Activated T-cell treated with anti-CD3 and anti-CD28 coated beads, Interleukin-2, amount 50 U/mL, for 72 hours (primary cell): ENCODE measurements around the gene KSR1. TPM values are rescaled to one million over a fixed set of nuclear protein-coding genes. Genes with fewer than 3 reads are reported as not detected.

ENCODE experiments used
- ATAC-seq, 2 donors: fragments of 150-1000 bp; cut with Tn5 transposase; replicated peaks in 1 of 2; 2 replicates each; pipeline ENCODE4 v1.10.0; 2021; ENCODE audit warnings: moderate library complexity in 2 of 2, mild to moderate bottlenecking in 1 of 2
- DNase-seq, 2 donors: peaks; one replicate each; pipeline ENCODE4 v3.0.0; 2021 to 2022; ENCODE audit warnings: mixed read lengths in 1 of 2
- H3K27ac Mint-ChIP-seq: one replicate; pipeline ENCODE4 v1.8.0; 2022; ENCODE audit warnings: mild to moderate bottlenecking, moderate library complexity, mixed read lengths
- H3K27me3 Mint-ChIP-seq: one replicate; pipeline ENCODE4 v1.8.0; 2022; ENCODE audit warnings: low read depth, mixed read lengths
- H3K36me3 Mint-ChIP-seq, 2 donors: one replicate each; pipeline ENCODE4 v1.8.0; 2022; ENCODE audit warnings: mixed read lengths in 2 of 2, mild to moderate bottlenecking in 1 of 2; ENCODE audit not compliant: insufficient read depth in 2 of 2
- H3K4me1 Mint-ChIP-seq: one replicate; pipeline ENCODE4 v1.8.0; 2022; ENCODE audit warnings: low read depth, mixed read lengths
- H3K4me3 Mint-ChIP-seq, 2 donors: one replicate each; pipeline ENCODE4 v1.8.0; 2022; ENCODE audit warnings: mild to moderate bottlenecking in 2 of 2, mixed read lengths in 2 of 2, moderate library complexity in 2 of 2
- H3K9me3 Mint-ChIP-seq, 2 donors: one replicate each; pipeline ENCODE4 v1.8.0; 2022; ENCODE audit warnings: mixed read lengths in 2 of 2
- total RNA-seq, 2 donors: library from RNA; stranded (reverse); gene quantifications; one replicate each; pipeline ENCODE4 v1.2.3, GENCODE V29; 2022

KSR1 gene
- total RNA-seq, 2 donors from 2014 or later: 191 to 296 TPM

DNA sequence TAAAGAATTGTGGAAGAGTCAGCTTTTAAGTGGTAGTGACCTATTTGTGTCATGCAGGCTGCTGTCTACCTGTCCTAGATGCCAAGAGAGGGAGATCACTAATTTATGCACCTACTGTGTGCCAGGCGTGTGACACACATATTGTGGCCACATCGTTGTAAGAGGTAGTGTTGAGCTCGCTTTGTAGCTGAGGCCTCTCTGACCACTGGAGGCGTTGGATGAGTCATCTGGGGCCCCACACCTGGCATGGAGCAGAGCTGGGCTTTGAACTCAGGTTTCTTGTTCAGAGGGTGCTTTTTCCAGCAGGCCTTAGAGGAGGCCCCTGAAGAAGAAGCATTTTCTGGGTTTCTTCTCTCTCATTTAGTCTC is 122.5 kb downstream of the KSR1 start:
- Mint-ChIP-seq H3K4me3 (peak overlapping the region; percentile 63 to 70), H3K27me3 (no peaks in the 10 kb centered on the region), H3K4me1 (peaks cover 79% of the 10 kb centered on the region), H3K9me3 (no peaks in the 10 kb centered on the region), H3K36me3 (peaks cover 14 to 26% of the 10 kb centered on the region in 2 donors), H3K27ac (peak overlapping the region; percentile 81)
- DNase-seq (peak; percentile 84 to 91), ATAC-seq (peak; percentile 80 to 81)

- H3K36me3 Mint-ChIP-seq: peaks cover 12 to 22% of the 10 kb centered on the region in 2 donors
- peak overlapping the region; percentile 62 for H3K27ac Mint-ChIP-seq
- DNase-seq: no peak
- H3K4me1 Mint-ChIP-seq: peaks cover 73% of the 10 kb centered on the region
- peak overlapping the region; percentile 63 to 70 for H3K4me3 Mint-ChIP-seq
- no peaks in the 10 kb centered on the region for H3K9me3 Mint-ChIP-seq
- H3K27me3 Mint-ChIP-seq: no peaks in the 10 kb centered on the region
- peak; percentile 25 to 27 for ATAC-seq
These were observed 123.1 kb downstream of the KSR1 start for GRCh38 chr17:27579304-27579703.

DNA sequence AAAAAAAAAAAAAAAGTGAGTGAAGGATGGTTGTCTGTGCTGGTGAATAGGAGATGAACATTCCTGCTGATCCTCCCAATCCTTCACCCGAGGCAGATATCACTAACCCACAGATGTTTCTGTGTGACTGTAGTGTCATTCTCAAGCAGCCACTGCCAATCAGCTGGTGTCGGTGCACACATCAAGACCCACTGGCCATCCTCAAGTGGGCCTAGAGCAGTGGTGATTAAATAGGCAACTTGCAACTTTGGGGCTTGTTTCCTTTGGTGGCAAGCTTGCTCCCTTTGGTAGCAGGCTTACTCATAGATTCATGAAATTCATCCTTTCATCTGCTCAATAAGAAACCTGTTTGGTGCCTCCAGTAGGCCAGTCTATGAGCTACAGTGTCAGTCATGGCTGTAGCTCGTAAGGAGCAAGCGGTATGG is 123.7 kb downstream of the KSR1 start:
- peak overlapping the region; percentile 47 to 70 for H3K4me3 Mint-ChIP-seq
- peaks cover 11 to 20% of the 10 kb centered on the region in 2 donors for H3K36me3 Mint-ChIP-seq
- H3K9me3 Mint-ChIP-seq: no peaks in the 10 kb centered on the region
- ATAC-seq: peak; percentile 70 to 71
- H3K4me1 Mint-ChIP-seq: peaks cover 67% of the 10 kb centered on the region
- peak; percentile 61 to 69 for DNase-seq
- H3K27me3 Mint-ChIP-seq: no peaks in the 10 kb centered on the region
- no peak overlapping the region for H3K27ac Mint-ChIP-seq

- Mint-ChIP-seq H3K27me3 (no peaks in the 10 kb centered on the region), H3K4me1 (peaks cover 61% of the 10 kb centered on the region), H3K9me3 (no peaks in the 10 kb centered on the region), H3K36me3 (peaks cover 11 to 24% of the 10 kb centered on the region in 2 donors), H3K27ac (no peak overlapping the region), H3K4me3 (peak overlapping the region in 1 of 2 donors; percentile 22)
- DNase-seq (no peak), ATAC-seq (no peak)
These were observed 124.8 kb downstream of the KSR1 start for GRCh38 chr17:27581016-27581415.

GRCh38 chr17:27582696-27583095 is 126.4 kb downstream of the KSR1 start:
- Mint-ChIP-seq H3K36me3 (peaks cover 11 to 28% of the 10 kb centered on the region in 2 donors), H3K4me3 (no peak overlapping the region), H3K27ac (peak overlapping the region; percentile 35), H3K9me3 (no peaks in the 10 kb centered on the region), H3K4me1 (peaks cover 49% of the 10 kb centered on the region), H3K27me3 (no peaks in the 10 kb centered on the region)
- no peak for ATAC-seq
- DNase-seq: no peak

- DNase-seq (no peak), ATAC-seq (no peak)
- peaks cover 24% of the 10 kb centered on the region for H3K4me1 Mint-ChIP-seq
- no peaks in the 10 kb centered on the region for H3K9me3 Mint-ChIP-seq
- H3K27me3 Mint-ChIP-seq: no peaks in the 10 kb centered on the region
- no peak overlapping the region for H3K4me3 Mint-ChIP-seq
- peak overlapping the region; percentile 15 for H3K27ac Mint-ChIP-seq
- peaks cover 7 to 29% of the 10 kb centered on the region in 2 donors for H3K36me3 Mint-ChIP-seq
These were observed 129.0 kb downstream of the KSR1 start for GRCh38 chr17:27585153-27585681.

DNA sequence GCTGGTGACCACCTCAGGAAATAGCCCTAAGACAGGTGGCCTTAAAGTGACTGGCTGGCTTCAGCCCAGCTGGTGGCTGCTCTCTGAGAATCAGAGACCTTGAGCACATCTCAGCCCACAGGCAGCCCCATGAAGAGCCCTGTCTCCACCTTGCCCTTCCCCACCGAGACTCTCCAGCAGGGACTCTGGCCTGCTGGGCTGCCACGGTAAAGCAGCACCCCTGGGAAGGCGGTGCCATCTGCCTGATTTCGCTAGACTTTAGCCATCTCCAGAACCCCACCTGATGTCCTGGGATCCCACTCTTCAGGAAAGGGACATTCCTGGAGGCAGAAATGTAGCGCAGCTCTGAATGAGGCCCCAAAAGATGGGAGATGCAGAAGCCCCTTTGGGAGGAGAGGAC is 129.5 kb downstream of the KSR1 start:
- Mint-ChIP-seq H3K36me3 (peaks cover 5 to 31% of the 10 kb centered on the region in 2 donors), H3K27me3 (no peaks in the 10 kb centered on the region), H3K27ac (no peak overlapping the region), H3K4me1 (peaks cover 18% of the 10 kb centered on the region), H3K4me3 (no peak overlapping the region), H3K9me3 (no peaks in the 10 kb centered on the region)
- ATAC-seq (no peak), DNase-seq (no peak)

- ATAC-seq (no peak), DNase-seq (no peak)
- Mint-ChIP-seq H3K36me3 (peaks cover 5 to 29% of the 10 kb centered on the region in 2 donors), H3K9me3 (no peaks in the 10 kb centered on the region), H3K27ac (no peak overlapping the region), H3K4me3 (no peak overlapping the region), H3K27me3 (no peaks in the 10 kb centered on the region), H3K4me1 (peaks cover 14% of the 10 kb centered on the region)
These were observed 130.0 kb downstream of the KSR1 start for GRCh38 chr17:27586203-27586721.

DNA sequence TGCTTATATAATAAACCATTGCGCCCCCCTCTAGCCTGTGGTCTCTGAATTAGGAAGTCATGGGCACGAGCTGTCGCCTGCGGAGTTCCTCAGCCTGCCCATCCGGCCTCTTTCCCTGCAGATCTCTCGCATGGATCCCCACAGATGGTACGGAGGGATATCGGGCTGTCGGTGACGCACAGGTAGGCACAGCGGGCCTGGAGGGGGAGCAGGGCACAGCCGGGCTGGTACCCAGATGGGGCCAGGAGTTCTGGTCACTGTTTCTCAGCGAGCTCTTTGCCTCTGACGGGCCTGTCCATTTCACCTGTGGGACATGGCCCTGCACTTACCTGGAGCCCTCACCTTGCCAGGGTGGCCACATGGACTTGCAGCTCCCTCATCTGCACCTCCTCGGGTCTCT is 132.1 kb downstream of the KSR1 start:
- no peaks in the 10 kb centered on the region for H3K27me3 Mint-ChIP-seq
- no peaks in the 10 kb centered on the region for H3K9me3 Mint-ChIP-seq
- ATAC-seq (no peak), DNase-seq (no peak)
- peaks cover 14% of the 10 kb centered on the region for H3K4me1 Mint-ChIP-seq
- H3K36me3 Mint-ChIP-seq: peaks cover 4 to 31% of the 10 kb centered on the region in 2 donors
- H3K4me3 Mint-ChIP-seq: no peak overlapping the region
- no peak overlapping the region for H3K27ac Mint-ChIP-seq

- ATAC-seq (no peak), DNase-seq (no peak)
- Mint-ChIP-seq H3K27me3 (no peaks in the 10 kb centered on the region), H3K4me1 (peaks cover 29% of the 10 kb centered on the region), H3K4me3 (no peak overlapping the region), H3K36me3 (peaks cover 2 to 21% of the 10 kb centered on the region in 2 donors), H3K9me3 (no peaks in the 10 kb centered on the region), H3K27ac (no peak overlapping the region)
These were observed 134.6 kb downstream of the KSR1 start for GRCh38 chr17:27590864-27591263.

DNA sequence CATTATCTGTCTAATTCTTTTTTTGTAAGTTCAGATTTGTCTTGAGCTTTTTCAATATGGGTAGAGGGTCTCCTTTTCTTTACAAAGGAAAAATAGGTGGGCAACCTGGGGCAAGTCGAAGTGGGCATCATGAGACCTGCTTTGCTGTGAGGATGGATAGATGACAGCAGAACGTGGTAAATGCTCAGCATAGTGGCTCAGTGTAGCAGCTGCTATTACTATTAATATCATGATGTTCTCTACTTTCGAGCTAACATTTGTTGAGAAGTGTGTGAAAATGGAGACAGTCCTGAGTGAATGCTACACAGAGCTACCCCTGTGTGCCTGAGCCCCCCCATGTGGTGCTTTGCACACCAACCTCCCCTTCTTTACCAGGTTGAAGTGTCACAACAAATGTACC is 135.7 kb downstream of the KSR1 start:
- DNase-seq: no peak
- Mint-ChIP-seq H3K36me3 (peaks cover 2 to 24% of the 10 kb centered on the region in 2 donors), H3K27ac (no peak overlapping the region), H3K27me3 (no peaks in the 10 kb centered on the region), H3K4me1 (peaks cover 29% of the 10 kb centered on the region), H3K9me3 (no peaks in the 10 kb centered on the region), H3K4me3 (no peak overlapping the region)
- ATAC-seq: no peak

- no peak for DNase-seq
- ATAC-seq: no peak
- H3K9me3 Mint-ChIP-seq: no peaks in the 10 kb centered on the region
- no peak overlapping the region for H3K4me3 Mint-ChIP-seq
- no peak overlapping the region for H3K27ac Mint-ChIP-seq
- H3K4me1 Mint-ChIP-seq: peaks cover 24% of the 10 kb centered on the region
- H3K36me3 Mint-ChIP-seq: peaks cover 2 to 19% of the 10 kb centered on the region in 2 donors
- H3K27me3 Mint-ChIP-seq: no peaks in the 10 kb centered on the region
These were observed 137.1 kb downstream of the KSR1 start for GRCh38 chr17:27593232-27593856.

GRCh38 chr17:27593857-27594255 is 137.6 kb downstream of the KSR1 start:
- Mint-ChIP-seq H3K4me3 (no peak overlapping the region), H3K4me1 (peaks cover 24% of the 10 kb centered on the region), H3K9me3 (no peaks in the 10 kb centered on the region), H3K27ac (no peak overlapping the region), H3K36me3 (peaks cover 2 to 19% of the 10 kb centered on the region in 2 donors), H3K27me3 (no peaks in the 10 kb centered on the region)
- DNase-seq: no peak
- no peak for ATAC-seq
